CD8-positive, alpha-beta memory T cell (primary cell): Measurements from ENCODE around the gene TXLNA. TPM values are rescaled to one million over a fixed set of nuclear protein-coding genes. Genes with fewer than 3 reads are reported as not detected.
A peak's percentile ranks its signal among the peaks of the same experiment; 100 is the strongest.

Experiments used
- CTCF ChIA-PET: fragments of 350-600 bp; sonication (Branson Sonifier 250); formaldehyde crosslinking; loops from one replicate; lab custom pipeline; 2021; ENCODE audit warnings: antibody characterized with exemption; lab: Charles Lee
- POLR2A ChIA-PET: fragments of 350-600 bp; sonication (Branson Sonifier 250); formaldehyde crosslinking; loops from one replicate; lab custom pipeline; 2021; ENCODE audit warnings: antibody characterized with exemption; lab: Charles Lee
- DNase-seq, 5 donors: peaks; one replicate each; pipeline versions ENCODE4 v3.0.0 to v3.0.0-alpha.2; 2020 to 2022; ENCODE audit warnings: mixed read lengths in 1 of 5
- H3K27ac ChIP-seq: one replicate; pipeline ENCODE4 v1.7.0; 2013; ENCODE audit warnings: low read depth, mild to moderate bottlenecking, low read length, moderate library complexity
- H3K27me3 ChIP-seq: 2 replicates; pipeline ENCODE4 v1.7.0; 2013; ENCODE audit warnings: low read length, mild to moderate bottlenecking; ENCODE audit not compliant: insufficient read depth, poor library complexity, severe bottlenecking
- H3K36me3 ChIP-seq: 2 replicates; pipeline ENCODE4 v1.7.0; 2013; ENCODE audit warnings: mild to moderate bottlenecking, low read length, moderate library complexity; ENCODE audit not compliant: insufficient read depth
- H3K4me1 ChIP-seq: 2 replicates; pipeline ENCODE4 v1.7.0; 2013; ENCODE audit warnings: mild to moderate bottlenecking, low read length, moderate library complexity; ENCODE audit not compliant: insufficient read depth
- H3K4me3 ChIP-seq: 2 replicates; pipeline ENCODE4 v1.7.0; 2013; ENCODE audit warnings: mild to moderate bottlenecking, low read length
- H3K9me3 ChIP-seq: 2 replicates; pipeline ENCODE4 v1.7.0; 2013; ENCODE audit warnings: mild to moderate bottlenecking, low read length
- H3K27ac Mint-ChIP-seq, 8 donors: one replicate each; pipeline ENCODE4 v1.8.0; 2020 to 2021; ENCODE audit warnings: mixed read lengths in 8 of 8, mild to moderate bottlenecking in 6 of 8, inconsistent platforms in 3 of 8, moderate library complexity in 3 of 8
- H3K27me3 Mint-ChIP-seq, 2 donors: one replicate each; pipeline ENCODE4 v1.8.0; 2020 to 2021; ENCODE audit warnings: mixed read lengths in 2 of 2, mild to moderate bottlenecking in 1 of 2, moderate library complexity in 1 of 2
- H3K36me3 Mint-ChIP-seq, 3 donors: one replicate each; pipeline ENCODE4 v1.8.0; 2020 to 2021; ENCODE audit warnings: mixed read lengths in 3 of 3, inconsistent platforms in 1 of 3, mild to moderate bottlenecking in 1 of 3
- H3K4me1 Mint-ChIP-seq, 3 donors: one replicate each; pipeline ENCODE4 v1.8.0; 2020 to 2021; ENCODE audit warnings: mixed read lengths in 3 of 3, inconsistent platforms in 1 of 3, mild to moderate bottlenecking in 1 of 3
- H3K4me3 Mint-ChIP-seq, 7 donors: one replicate each; pipeline ENCODE4 v1.8.0; 2020 to 2021; ENCODE audit warnings: mixed read lengths in 7 of 7, mild to moderate bottlenecking in 6 of 7, moderate library complexity in 4 of 7, inconsistent platforms in 2 of 7
- H3K9me3 Mint-ChIP-seq, 5 donors: one replicate each; pipeline ENCODE4 v1.8.0; 2020 to 2022; ENCODE audit warnings: mixed read lengths in 5 of 5, mild to moderate bottlenecking in 3 of 5, moderate library complexity in 2 of 5, inconsistent platforms in 1 of 5
- polyA plus RNA-seq: library from polyadenylated mRNA; unstranded; fragments of 300-500 nt; fragmentation: Illumina TruSeq; gene quantifications from one replicate; pipeline ENCODE4 v1.2.3, GENCODE V29; 2021
- total RNA-seq, 2 experiments: library from RNA; stranded (reverse); gene quantifications; one replicate each; pipeline ENCODE4 v1.2.3, GENCODE V29; 2021

TXLNA gene
- total and polyA plus RNA-seq, 3 experiments from 2014 or later, result 31.2 to 99.9 (median 99.0) TPM

DNA sequence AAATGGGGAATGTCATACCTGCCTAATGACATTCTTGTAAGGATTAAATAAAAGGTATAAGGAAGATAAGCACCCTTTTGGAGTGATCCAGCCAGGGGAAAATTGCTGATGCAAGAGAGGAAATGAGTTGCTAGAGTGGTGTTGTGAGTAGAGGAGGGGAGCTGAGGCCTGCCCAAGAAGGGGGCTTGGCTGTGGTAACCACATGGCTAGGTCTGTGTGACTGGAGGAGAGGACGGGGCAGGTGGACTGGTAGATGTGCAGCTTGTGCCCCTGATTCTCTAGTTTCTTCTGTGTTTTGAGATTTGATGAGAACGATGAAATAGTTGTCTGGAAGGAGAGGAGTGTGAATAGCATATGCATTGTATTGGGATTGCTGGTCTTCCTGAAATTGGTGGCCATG, 6.6 kb downstream of the TXLNA start:
- peaks cover 51% of the 10 kb centered on the region for H3K36me3 ChIP-seq
- H3K27ac ChIP-seq, result no peak overlapping the region
- Mint-ChIP-seq H3K36me3 (peaks cover 8 to 76% (median 30%) of the 10 kb centered on the region in 3 donors), H3K4me1 (peaks cover 33 to 47% (median 46%) of the 10 kb centered on the region in 3 donors), H3K4me3 (no peak overlapping the region), H3K27ac (peak overlapping the region in 1 of 8 donors; percentile 66), H3K27me3 (no peaks in the 10 kb centered on the region), H3K9me3 (no peaks in the 10 kb centered on the region)
- H3K27me3 ChIP-seq, result no peaks in the 10 kb centered on the region
- H3K9me3 ChIP-seq, result no peaks in the 10 kb centered on the region
- CTCF ChIA-PET, result no interaction called here
- POLR2A ChIA-PET, result no interaction called here
- peaks cover 12% of the 10 kb centered on the region for H3K4me1 ChIP-seq
- no peak overlapping the region for H3K4me3 ChIP-seq
- no peak for DNase-seq

DNA sequence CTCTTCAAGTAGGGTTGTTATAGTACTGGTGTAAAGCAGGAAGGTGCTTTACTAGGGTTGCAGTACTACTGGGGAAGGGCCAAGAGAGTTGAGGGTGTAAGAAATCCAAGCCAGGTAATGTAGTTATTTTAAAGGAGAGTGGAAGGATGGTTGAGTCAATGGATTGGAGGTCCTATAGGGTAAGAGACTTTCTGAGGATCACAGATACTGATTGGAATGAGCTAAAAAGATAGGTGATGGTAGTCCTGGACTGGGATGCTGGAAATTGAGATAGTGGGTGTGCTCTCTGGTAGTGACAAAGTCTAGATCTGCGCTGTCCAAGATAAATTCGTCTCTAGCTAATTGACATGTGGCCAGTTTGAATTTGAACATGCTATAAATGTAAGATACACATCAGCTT, 7.0 kb downstream of the TXLNA start:
- no peaks in the 10 kb centered on the region for H3K9me3 Mint-ChIP-seq
- H3K4me1 Mint-ChIP-seq, result peaks cover 29 to 43% (median 42%) of the 10 kb centered on the region in 3 donors

DNA sequence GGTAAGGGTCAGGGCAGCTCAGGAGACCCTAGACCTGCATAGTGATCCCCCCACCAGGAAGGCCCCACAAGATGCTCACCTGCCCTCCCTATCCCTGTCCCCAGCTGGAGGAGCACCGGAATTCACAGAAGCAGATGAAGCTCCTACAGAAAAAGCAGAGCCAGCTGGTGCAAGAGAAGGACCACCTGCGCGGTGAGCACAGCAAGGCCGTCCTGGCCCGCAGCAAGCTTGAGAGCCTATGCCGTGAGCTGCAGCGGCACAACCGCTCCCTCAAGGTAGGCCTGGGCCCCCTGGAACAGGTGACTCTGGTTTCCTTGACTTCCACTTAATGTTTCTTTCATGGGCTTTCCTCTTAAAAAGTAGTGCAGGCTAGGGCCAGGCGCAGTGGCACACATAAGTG, 8.4 kb downstream of the TXLNA start:
- no peaks in the 10 kb centered on the region for H3K27me3 Mint-ChIP-seq
- no peak for DNase-seq
- Histone ChIP-seq H3K27ac (no peak overlapping the region), H3K4me1 (no peaks in the 10 kb centered on the region), H3K9me3 (no peaks in the 10 kb centered on the region), H3K36me3 (peaks cover 65% of the 10 kb centered on the region), H3K27me3 (no peaks in the 10 kb centered on the region), H3K4me3 (no peak overlapping the region)
- H3K4me3 Mint-ChIP-seq, result no peak overlapping the region
- ChIA-PET POLR2A (no interaction called here), CTCF (interaction anchor here (1.0 to 1.8 kb wide), 3 partner anchors 8 to 60 kb away, joined by 3 to 4 read pairs (median 3); partner anchors contain the start of gene TXLNA)
- peaks cover 23 to 32% (median 30%) of the 10 kb centered on the region in 3 donors for H3K4me1 Mint-ChIP-seq
- peaks cover 19 to 78% (median 43%) of the 10 kb centered on the region in 3 donors for H3K36me3 Mint-ChIP-seq
- no peak overlapping the region for H3K27ac Mint-ChIP-seq
- H3K9me3 Mint-ChIP-seq, result no peaks in the 10 kb centered on the region

More for the DNA sequence above, 7.0 kb downstream of the TXLNA start:
- H3K27ac Mint-ChIP-seq, result peak overlapping the region in 1 of 8 donors; percentile 66
- ChIA-PET POLR2A (no interaction called here), CTCF (no interaction called here)
- H3K4me1 ChIP-seq, result peaks cover 8% of the 10 kb centered on the region
- H3K4me3 Mint-ChIP-seq, result no peak overlapping the region
- no peaks in the 10 kb centered on the region for H3K27me3 ChIP-seq
- no peaks in the 10 kb centered on the region for H3K9me3 ChIP-seq
- no peaks in the 10 kb centered on the region for H3K27me3 Mint-ChIP-seq
- H3K36me3 ChIP-seq, result peaks cover 55% of the 10 kb centered on the region
- peaks cover 10 to 76% (median 33%) of the 10 kb centered on the region in 3 donors for H3K36me3 Mint-ChIP-seq
- H3K27ac ChIP-seq, result no peak overlapping the region
- no peak for DNase-seq
- no peak overlapping the region for H3K4me3 ChIP-seq

DNA sequence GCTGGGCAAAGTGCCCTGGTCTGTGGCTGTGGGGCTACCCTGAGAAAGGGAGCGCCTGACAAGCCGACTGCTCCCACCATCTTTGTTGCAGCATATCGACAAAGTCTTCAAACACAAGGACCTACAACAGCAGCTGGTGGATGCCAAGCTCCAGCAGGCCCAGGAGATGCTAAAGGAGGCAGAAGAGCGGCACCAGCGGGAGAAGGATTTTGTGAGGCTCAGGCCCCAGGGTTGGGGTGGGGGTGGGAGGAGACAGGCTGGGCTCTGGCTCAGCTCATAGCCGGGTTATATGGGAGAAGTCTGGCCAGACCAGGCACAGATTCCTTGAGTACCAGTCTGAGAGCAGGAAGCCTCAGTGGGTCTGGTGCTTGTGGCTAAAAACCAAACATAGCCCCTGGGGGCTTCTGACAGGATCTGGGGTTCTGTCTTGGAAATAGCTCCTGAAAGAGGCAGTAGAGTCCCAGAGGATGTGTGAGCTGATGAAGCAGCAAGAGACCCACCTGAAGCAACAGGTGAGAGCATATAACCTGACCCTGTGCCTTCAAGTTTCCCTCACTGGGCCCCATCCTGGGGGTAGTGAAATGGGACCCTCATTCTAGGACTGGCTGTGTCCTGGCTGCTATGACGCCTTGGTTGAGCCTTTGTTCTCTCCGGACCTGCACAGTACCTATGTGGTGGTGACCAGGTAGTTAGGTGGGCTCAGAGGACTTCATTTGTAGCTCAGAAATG, 12.9 kb downstream of the TXLNA start:
- Mint-ChIP-seq H3K36me3 (peaks cover 22 to 93% (median 43%) of the 10 kb centered on the region in 3 donors), H3K9me3 (no peaks in the 10 kb centered on the region), H3K27me3 (no peaks in the 10 kb centered on the region), H3K4me1 (peaks cover 35 to 43% (median 37%) of the 10 kb centered on the region in 3 donors), H3K27ac (peak overlapping the region in 2 of 8 donors; percentile 4 to 88), H3K4me3 (no peak overlapping the region)
- no peak for DNase-seq
- Histone ChIP-seq H3K9me3 (no peaks in the 10 kb centered on the region), H3K36me3 (peaks cover 71% of the 10 kb centered on the region), H3K27ac (no peak overlapping the region), H3K27me3 (no peaks in the 10 kb centered on the region), H3K4me1 (peaks cover 28% of the 10 kb centered on the region), H3K4me3 (no peak overlapping the region)
- ChIA-PET POLR2A (no interaction called here), CTCF (interaction anchor here (1.2 to 1.4 kb wide), 2 partner anchors 9 to 98 kb away, joined by 4 read pairs; no protein-coding TSS in a partner anchor)

DNA sequence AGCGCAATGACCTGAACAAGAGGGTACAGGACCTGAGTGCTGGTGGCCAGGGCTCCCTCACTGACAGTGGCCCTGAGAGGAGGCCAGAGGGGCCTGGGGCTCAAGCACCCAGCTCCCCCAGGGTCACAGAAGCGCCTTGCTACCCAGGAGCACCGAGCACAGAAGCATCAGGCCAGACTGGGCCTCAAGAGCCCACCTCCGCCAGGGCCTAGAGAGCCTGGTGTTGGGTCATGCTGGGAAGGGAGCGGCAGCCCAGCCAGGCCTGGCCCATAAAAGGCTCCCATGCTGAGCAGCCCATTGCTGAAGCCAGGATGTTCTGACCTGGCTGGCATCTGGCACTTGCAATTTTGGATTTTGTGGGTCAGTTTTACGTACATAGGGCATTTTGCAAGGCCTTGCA, 15.5 kb downstream of the TXLNA start:
- H3K9me3 Mint-ChIP-seq, result no peaks in the 10 kb centered on the region
- Histone ChIP-seq H3K27ac (no peak overlapping the region), H3K27me3 (no peaks in the 10 kb centered on the region), H3K36me3 (peaks cover 45% of the 10 kb centered on the region), H3K4me1 (peaks cover 35% of the 10 kb centered on the region), H3K9me3 (no peaks in the 10 kb centered on the region), H3K4me3 (no peak overlapping the region)
- ChIA-PET POLR2A (interaction anchor here (0.6 to 1.5 kb wide), 2 partner anchors 16 to 114 kb away, joined by 3 to 4 read pairs; partner anchors contain the start of gene TXLNA), CTCF (interaction anchor here (1.0 to 2.1 kb wide), 2 partner anchors 20 to 177 kb away, joined by 3 to 7 read pairs; no protein-coding TSS in a partner anchor)
- no peak for DNase-seq
- no peak overlapping the region for H3K27ac Mint-ChIP-seq
- peaks cover 22 to 73% (median 30%) of the 10 kb centered on the region in 3 donors for H3K36me3 Mint-ChIP-seq
- H3K4me1 Mint-ChIP-seq, result peaks cover 41 to 54% (median 47%) of the 10 kb centered on the region in 3 donors
- no peak overlapping the region for H3K4me3 Mint-ChIP-seq
- H3K27me3 Mint-ChIP-seq, result no peaks in the 10 kb centered on the region

DNA sequence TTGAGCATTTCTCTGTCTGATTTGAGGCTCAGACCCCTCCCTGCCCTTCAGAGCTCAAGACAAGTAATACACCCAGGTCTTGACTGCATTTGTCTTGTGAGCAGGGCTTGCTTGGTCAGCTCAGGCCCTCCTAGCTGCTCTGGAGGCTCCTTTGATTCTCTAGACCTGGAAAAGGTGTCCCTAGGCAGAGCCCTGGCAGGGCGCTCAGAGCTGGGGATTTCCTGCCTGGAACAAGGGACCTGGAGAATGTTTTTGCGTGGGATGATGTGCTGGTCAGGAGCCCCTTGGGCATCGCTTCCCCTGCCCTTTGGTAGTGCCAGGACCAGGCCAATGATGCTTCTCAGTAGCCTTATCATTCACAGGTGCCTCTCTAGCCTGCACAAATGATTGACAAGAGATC, 16.1 kb downstream of the TXLNA start:
- peaks cover 47 to 58% (median 52%) of the 10 kb centered on the region in 3 donors for H3K4me1 Mint-ChIP-seq
- Histone ChIP-seq H3K4me1 (peaks cover 39% of the 10 kb centered on the region), H3K9me3 (no peaks in the 10 kb centered on the region), H3K27me3 (no peaks in the 10 kb centered on the region), H3K4me3 (no peak overlapping the region), H3K36me3 (peaks cover 39% of the 10 kb centered on the region), H3K27ac (no peak overlapping the region)
- H3K27ac Mint-ChIP-seq, result peak overlapping the region in 1 of 8 donors; percentile 36
- no peak overlapping the region for H3K4me3 Mint-ChIP-seq
- ChIA-PET POLR2A (interaction anchor here (1.1 to 1.5 kb wide), 2 partner anchors 15 to 16 kb away, joined by 3 to 4 read pairs; partner anchors contain the start of gene TXLNA), CTCF (interaction anchor here (0.9 to 1.0 kb wide), 2 partner anchors 95 to 177 kb away, joined by 3 read pairs; no protein-coding TSS in a partner anchor)
- peaks cover 22 to 70% (median 28%) of the 10 kb centered on the region in 3 donors for H3K36me3 Mint-ChIP-seq
- H3K27me3 Mint-ChIP-seq, result peaks cover 0 to 2% of the 10 kb centered on the region in 2 donors
- H3K9me3 Mint-ChIP-seq, result no peaks in the 10 kb centered on the region
- no peak for DNase-seq

DNA sequence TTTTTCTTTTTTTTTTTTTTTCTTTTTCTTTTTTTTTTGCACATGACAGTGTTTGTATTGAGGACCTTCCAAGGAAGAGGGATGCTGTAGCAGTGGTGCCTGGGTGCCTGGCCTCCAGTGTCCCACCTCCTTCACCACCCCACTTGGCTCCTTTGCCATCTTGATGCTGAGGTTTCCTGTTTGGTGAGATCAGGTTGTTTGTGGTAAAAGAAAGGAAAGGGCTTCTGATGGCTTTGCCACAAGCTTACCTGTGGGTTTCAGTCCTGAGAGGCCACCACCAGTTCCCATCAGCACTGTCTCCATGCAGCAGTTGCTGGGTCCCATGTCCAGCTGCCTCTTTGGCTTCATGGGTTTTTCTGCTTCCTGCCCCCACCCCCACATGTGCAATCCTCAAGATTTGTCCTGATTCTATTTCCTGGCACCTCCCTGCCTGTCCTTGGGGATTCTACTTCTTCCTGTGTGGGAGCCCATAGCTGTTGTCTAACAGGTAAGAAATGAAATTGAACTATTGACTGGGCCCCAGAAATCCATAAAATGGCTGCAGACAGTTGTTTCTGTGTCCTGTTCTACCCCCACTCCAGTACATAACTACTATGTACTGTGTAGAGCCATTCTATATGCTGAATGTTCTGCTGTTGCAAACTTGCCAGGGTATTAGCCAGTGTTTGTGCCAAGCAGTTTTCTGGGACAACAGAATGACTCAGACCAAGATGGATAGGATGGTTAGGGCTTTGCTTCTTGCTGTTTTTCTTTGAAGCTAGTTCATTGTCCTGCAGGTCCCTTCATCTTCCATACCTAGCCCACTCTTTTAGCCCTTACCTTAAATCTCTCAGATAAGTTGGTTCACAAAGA, 16.7 kb downstream of the TXLNA start:
- H3K4me3 ChIP-seq, result peak overlapping the region; percentile 23
- Mint-ChIP-seq H3K27me3 (peaks cover 0 to 2% of the 10 kb centered on the region in 2 donors), H3K27ac (peak overlapping the region in 7 of 8 donors; percentile 28 to 89 (median 78)), H3K36me3 (peaks cover 22 to 65% (median 28%) of the 10 kb centered on the region in 3 donors), H3K9me3 (no peaks in the 10 kb centered on the region), H3K4me3 (peak overlapping the region; percentile 3 to 84 (median 64)), H3K4me1 (peaks cover 47 to 59% (median 53%) of the 10 kb centered on the region in 3 donors)
- H3K4me1 ChIP-seq, result peaks cover 39% of the 10 kb centered on the region
- POLR2A ChIA-PET, result interaction anchor here (1.1 to 1.5 kb wide), 2 partner anchors 16 to 17 kb away, joined by 3 to 4 read pairs; partner anchors contain the start of gene TXLNA
- no peaks in the 10 kb centered on the region for H3K9me3 ChIP-seq
- H3K27me3 ChIP-seq, result no peaks in the 10 kb centered on the region
- no peak overlapping the region for H3K27ac ChIP-seq
- CTCF ChIA-PET, result interaction anchor here (0.9 to 1.0 kb wide), 3 partner anchors 8 to 176 kb away, joined by 3 read pairs; no protein-coding TSS in a partner anchor
- peaks cover 37% of the 10 kb centered on the region for H3K36me3 ChIP-seq
- peak in 2 of 5 donors; percentile 24 to 43 for DNase-seq
